ENCODE measurements around the gene IMPDH2. TPM values are rescaled to one million over a fixed set of nuclear protein-coding genes. Genes with fewer than 3 reads are reported as not detected.

Gene IMPDH2
- total and polyA plus RNA-seq, 2 of the 8 experiments (the other 6 are each of a cell fraction or from before 2014, with no cell fraction given) = 374 to 409 TPM

- ChIA-PET POLR2A (ENCODE audit: partially characterized antibody) (interaction anchor here (1.2 kb wide), 1 partner anchor 9 kb away, joined by 3 read pairs; no protein-coding TSS in a partner anchor), CTCF (ENCODE audit: partially characterized antibody) (interaction anchor here (1.1 to 19.9 kb wide), 3 partner anchors 16 to 33 kb away, joined by 3 to 467 read pairs (median 3); partner anchors contain the start of genes DALRD3, NDUFAF3 and WDR6)
- 0 out of 2 replicates have a peak overlapping the region, but pooled peaks have one; percentile 71 for H4K8ac ChIP-seq (ENCODE audit: extremely low read depth, insufficient read depth, low read length)
- H3K4me2 ChIP-seq (ENCODE audit: insufficient read depth in 1 of 2, low read depth in 2 of 2, low read length in 2 of 2) = no peak overlapping the region
- H3K27me3 ChIP-seq (replicated peaks in 1 of 4; ENCODE audit: control insufficient read depth in 3 of 4, extremely low read depth in 1 of 4, insufficient read depth in 3 of 4, low read length in 3 of 4) = no peaks in the 10 kb centered on the region
- no peak overlapping the region for H3K4me3 ChIP-seq (ENCODE audit: extremely low read depth in 1 of 4, insufficient read depth in 2 of 4, low read depth in 3 of 4, low read length in 4 of 4)
- peaks cover 15 to 63% (median 50%) of the 10 kb centered on the region in 4 experiments for H3K36me3 ChIP-seq (ENCODE audit: control insufficient read depth in 2 of 4, insufficient read depth in 4 of 4, low read length in 3 of 4)
- no peaks in the 10 kb centered on the region for H3K79me2 ChIP-seq (ENCODE audit: control insufficient read depth in 1 of 2, insufficient read depth in 2 of 2, low read length in 2 of 2)
- H3K9ac ChIP-seq (replicated peaks in 1 of 4; ENCODE audit: extremely low read depth in 1 of 4, low read depth in 3 of 4, low read length in 3 of 4) = no peak overlapping the region
- H3K56ac ChIP-seq (replicated peaks; ENCODE audit: insufficient read length, low read depth, low read length) = no peak overlapping the region
- no peak overlapping the region for H2AFZ ChIP-seq (ENCODE audit: low read length)
- H4K5ac ChIP-seq (ENCODE audit: insufficient read length, low read depth, low read length) = no peak overlapping the region
- H2BK5ac ChIP-seq (ENCODE audit: low read depth, low read length) = no peak overlapping the region
- no peak overlapping the region for H3K4ac ChIP-seq (replicated peaks; ENCODE audit: insufficient read length, low read depth, low read length)
- 90% methylated on average over 5 of the region's 5 CpGs; no CpG with 5 or more reads in 1 of the 2 experiments for WGBS, 2 experiments (ENCODE audit: extremely low coverage in 1 of 2, insufficient coverage in 1 of 2, insufficient read length in 1 of 2, insufficient replicate concordance in 2 of 2, low coverage in 1 of 2, low lambda C conversion rate in 2 of 2, missing lambda C conversion rate in 1 of 2)
- peaks cover 3 to 11% of the 10 kb centered on the region in 2 experiments for H4K20me1 ChIP-seq (replicated peaks in 1 of 2; ENCODE audit: control insufficient read depth in 1 of 2, insufficient read depth in 2 of 2, low read length in 2 of 2)
- no peak overlapping the region for H2AK5ac ChIP-seq (ENCODE audit: low read depth, low read length)
- H3K27ac ChIP-seq (ENCODE audit: low read depth, low read length) = no peak overlapping the region
- no peak overlapping the region for H2BK20ac ChIP-seq (ENCODE audit: low read length)
- no peak overlapping the region for H2BK120ac ChIP-seq (replicated peaks; ENCODE audit: low read depth, low read length)
- H3K23me2 ChIP-seq (ENCODE audit: low read depth, low read length) = no peaks in the 10 kb centered on the region
- H3K23ac ChIP-seq (ENCODE audit: insufficient read length) = no peak overlapping the region
- no peak overlapping the region for H2BK15ac ChIP-seq (ENCODE audit: low read length)
- H3K14ac ChIP-seq (ENCODE audit: insufficient read length) = no peak overlapping the region
- H2BK12ac ChIP-seq (ENCODE audit: low read depth, low read length) = no peak overlapping the region
- DNase-seq (ENCODE audit: low read depth in 1 of 2, low spot score in 2 of 2) (no peak), FAIRE-seq (no peak)
- no peaks in the 10 kb centered on the region for H3K4me1 ChIP-seq (replicated peaks in 1 of 4; ENCODE audit: control insufficient read depth in 3 of 4, insufficient read depth in 4 of 4, low read length in 3 of 4)
- H3K79me1 ChIP-seq (ENCODE audit: low read depth, low read length) = peaks cover 2% of the 10 kb centered on the region; the same call in 1 of the 2 replicates
- no peaks in the 10 kb centered on the region for H3K9me3 ChIP-seq (ENCODE audit: insufficient read depth in 2 of 2, low read depth in 1 of 2, low read length in 1 of 2)
- no peak overlapping the region for H4K91ac ChIP-seq (replicated peaks; ENCODE audit: insufficient read length, low read length)
- no peak overlapping the region for H3K18ac ChIP-seq (ENCODE audit: extremely low read depth, low read length)
- TF ChIP-seq CTBP2 (IDR thresholded peaks at IDR 0.05; ENCODE audit: borderline replicate concordance, insufficient read depth, insufficient read length, low read length) (no peak), SIRT6 (IDR thresholded peaks at IDR 0.05; ENCODE audit: low read length) (no peak), CBX5 (IDR thresholded peaks at IDR 0.05; ENCODE audit: low read depth, low read length) (no peak), POLR2AphosphoS5 (IDR thresholded peaks at IDR 0.05; ENCODE audit: low read depth, low read length) (no peak), ZNF274 (IDR thresholded peaks at IDR 0.05; ENCODE audit: borderline replicate concordance, extremely low read depth, low read length) (no peak), PHF8 (conservative IDR thresholded peaks at IDR 0.05; ENCODE audit: low read depth, low read length) (no peak), KDM5A (IDR thresholded peaks at IDR 0.05; ENCODE audit: low read length) (no peak), SP4 (IDR thresholded peaks at IDR 0.05; ENCODE audit: low read length) (no peak), EP300 (IDR thresholded peaks at IDR 0.05; ENCODE audit: borderline replicate concordance in 1 of 2, low read depth in 2 of 2, low read length in 2 of 2) (no peak), TCF12 (IDR thresholded peaks at IDR 0.05; ENCODE audit: low read depth, low read length) (no peak), SP1 (IDR thresholded peaks at IDR 0.05; ENCODE audit: low read depth, low read length) (no peak), E2F6 (IDR thresholded peaks at IDR 0.05) (no peak)
- TF ChIP-seq, protein P1, sequence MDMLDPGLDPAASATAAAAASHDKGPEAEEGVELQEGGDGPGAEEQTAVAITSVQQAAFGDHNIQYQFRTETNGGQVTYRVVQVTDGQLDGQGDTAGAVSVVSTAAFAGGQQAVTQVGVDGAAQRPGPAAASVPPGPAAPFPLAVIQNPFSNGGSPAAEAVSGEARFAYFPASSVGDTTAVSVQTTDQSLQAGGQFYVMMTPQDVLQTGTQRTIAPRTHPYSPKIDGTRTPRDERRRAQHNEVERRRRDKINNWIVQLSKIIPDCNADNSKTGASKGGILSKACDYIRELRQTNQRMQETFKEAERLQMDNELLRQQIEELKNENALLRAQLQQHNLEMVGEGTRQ (IDR thresholded peaks at IDR 0.05; ENCODE audit: low read length) = no peak
Measured at GRCh38 chr3:48982686-48983085, 46.5 kb downstream of the IMPDH2 start.

All from H1 (cell line).